DMS 273 (cell line): ENCODE results near the gene PEX5L.
"Not testable (repeated sequence)": the region's sequence is repeated elsewhere in the genome, so short reads cannot be mapped to it uniquely, and the experiment has no call there.

Experiments used
- DNase-seq: peaks from one replicate; lab custom pipeline; 2025; ENCODE audit not compliant: unreplicated experiment; lab: John Stamatoyannopoulos, UW

Gene PEX5L, protein sequence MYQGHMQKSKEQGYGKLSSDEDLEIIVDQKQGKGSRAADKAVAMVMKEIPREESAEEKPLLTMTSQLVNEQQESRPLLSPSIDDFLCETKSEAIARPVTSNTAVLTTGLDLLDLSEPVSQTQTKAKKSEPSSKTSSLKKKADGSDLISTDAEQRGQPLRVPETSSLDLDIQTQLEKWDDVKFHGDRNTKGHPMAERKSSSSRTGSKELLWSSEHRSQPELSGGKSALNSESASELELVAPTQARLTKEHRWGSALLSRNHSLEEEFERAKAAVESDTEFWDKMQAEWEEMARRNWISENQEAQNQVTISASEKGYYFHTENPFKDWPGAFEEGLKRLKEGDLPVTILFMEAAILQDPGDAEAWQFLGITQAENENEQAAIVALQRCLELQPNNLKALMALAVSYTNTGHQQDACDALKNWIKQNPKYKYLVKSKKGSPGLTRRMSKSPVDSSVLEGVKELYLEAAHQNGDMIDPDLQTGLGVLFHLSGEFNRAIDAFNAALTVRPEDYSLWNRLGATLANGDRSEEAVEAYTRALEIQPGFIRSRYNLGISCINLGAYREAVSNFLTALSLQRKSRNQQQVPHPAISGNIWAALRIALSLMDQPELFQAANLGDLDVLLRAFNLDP

DNA sequence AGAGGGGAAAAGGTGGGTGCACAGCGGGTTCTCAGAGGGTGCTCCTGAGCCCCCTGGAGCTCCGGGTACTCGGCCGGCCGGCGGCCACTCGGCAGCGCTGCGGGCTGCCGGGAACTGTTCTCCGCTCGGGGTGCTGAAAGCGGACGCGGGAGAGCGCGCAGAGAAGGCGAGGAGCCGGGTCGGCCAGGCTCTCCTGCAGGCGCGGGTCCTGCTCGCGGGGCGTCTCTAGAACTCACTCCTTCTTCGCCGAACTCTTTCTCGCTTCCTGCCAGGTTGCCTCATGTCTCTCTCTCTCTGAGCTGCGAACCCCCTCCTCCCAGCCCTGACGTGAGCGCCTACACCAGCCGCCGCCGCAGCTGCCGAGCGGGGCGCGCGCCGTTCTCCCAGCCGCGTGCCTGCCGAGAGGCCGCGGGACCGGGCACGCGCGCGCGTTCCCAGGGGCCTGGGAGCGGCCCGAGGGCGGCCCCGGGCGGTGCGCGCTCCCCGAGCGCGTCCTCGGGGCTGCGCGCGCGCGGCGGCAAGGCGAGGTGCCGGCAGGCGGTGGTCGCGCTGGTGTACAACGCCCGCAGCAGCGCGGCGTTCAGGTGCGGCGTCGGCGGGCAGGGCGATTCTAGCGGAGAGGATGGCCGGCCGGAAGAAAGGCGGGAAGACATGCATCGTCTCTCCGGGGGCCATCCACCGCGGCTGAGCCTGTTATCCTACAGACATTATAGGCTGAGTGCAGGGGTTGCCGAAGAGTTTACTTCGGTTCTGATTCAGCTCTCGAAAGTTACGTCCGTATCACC is at the start of gene PEX5L:
TSS of gene PEX5L (minus strand) at position 267 of the 785 bp plus-strand sequence. CDS start 338 bp downstream, outside the sequence.
- peak; percentile 97 for DNase-seq

DNA sequence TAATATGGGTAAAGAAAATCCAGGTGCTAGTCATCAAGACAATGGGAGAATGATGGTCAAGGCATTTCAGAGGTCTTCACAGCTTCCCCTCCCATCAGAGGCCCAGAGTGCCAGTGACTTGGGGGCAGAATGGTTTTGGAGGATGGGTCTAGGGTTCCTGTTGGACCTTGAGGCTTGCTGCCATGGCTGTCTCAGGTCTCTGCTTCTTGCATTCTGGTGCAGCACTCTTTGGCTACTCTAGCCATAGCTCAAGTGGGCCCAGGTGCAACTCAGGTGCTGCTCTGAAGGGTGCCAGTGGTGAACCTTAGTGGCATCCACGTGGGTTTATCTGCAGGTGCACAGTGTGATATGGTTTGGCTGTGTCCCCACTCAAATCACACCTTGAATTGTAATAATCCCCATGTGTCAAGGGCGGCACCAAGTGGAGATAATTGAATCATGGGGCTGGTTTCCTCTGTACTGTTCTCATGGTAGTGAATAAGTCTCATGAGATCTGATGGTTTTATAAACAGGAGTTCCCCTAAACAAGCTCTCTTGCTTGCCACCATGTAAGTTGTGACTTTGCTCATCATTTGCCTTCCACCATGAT is 48.5 kb upstream of the PEX5L start:
- peak; percentile 11 for DNase-seq

DNA sequence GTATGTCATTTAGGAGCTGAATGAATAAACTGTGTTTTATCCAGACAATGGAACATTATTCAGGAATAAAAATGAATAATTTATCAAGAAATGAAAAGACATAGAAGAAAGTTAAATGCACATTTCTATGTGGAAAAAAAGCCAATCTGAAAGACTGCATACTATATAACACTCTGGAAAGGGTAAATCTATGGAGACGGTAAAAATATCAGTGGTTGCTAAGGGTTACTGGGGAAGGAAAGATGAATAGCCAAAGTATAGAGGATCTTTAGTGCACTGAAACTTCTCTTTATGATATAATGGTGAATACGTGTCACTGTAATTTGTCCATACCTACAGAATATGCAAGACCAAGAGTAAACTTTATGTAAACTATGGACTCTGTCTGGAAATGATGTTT is 46.0 kb upstream of the PEX5L start:
- no peak for DNase-seq

DNA sequence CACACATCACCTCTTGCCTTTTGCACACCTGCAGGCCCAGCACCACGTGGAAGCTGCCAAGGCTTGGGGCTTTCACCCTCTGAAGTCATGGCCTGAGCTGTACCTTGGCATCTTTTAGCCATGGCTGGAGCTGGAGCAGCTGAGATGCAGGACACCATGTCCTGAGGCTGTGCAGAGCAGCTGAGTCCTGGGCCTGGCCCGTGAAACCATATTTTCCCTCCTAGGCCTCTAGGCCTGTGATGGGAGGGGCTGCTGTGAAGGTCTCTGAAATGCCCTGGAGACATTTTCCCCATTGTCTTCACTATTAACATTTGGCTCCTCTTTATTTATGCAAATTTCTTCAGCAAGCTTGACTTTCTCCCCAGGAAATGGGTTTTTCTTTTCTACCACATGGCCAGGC is 41.9 kb upstream of the PEX5L start:
- no peak for DNase-seq

DNA sequence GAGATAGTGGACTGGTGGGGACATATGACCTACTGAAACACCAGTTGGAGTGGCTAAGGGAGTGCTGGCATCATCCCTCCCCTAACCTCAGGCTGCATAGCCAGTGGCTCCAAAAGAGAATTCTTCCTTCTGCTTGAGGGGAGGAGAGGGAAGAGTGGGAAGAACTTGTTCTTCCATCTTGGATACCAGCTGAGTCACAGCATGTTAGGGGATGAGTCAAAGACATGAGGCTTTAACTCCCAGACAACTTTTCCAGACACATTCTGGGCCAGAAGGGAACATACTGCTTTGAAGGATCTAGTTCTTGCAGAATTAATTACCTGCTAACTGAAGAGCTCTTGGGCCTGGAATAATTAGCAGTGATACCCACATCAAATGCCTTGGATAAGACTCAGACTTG is 36.8 kb upstream of the PEX5L start:
- DNase-seq: no peak

DNA sequence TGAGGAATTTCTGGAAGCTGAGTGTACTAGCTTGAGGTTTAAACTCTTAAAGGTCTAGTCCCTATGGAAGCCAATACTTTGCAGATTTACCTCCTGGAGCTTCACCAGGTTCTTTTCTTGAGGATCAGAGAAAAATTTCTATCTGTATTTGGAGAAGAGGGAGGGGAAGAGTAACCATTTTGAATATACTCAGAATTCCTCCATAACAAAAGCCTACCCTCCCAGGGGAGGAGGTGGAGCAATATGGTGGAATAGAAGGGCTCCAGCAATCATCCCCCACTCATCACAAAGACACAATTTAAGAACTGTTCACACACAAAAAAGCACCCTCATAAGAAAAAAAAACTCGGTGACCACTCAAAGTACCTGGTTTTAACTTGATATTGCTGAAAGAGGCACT is 36.0 kb upstream of the PEX5L start:
- no peak for DNase-seq

DNA sequence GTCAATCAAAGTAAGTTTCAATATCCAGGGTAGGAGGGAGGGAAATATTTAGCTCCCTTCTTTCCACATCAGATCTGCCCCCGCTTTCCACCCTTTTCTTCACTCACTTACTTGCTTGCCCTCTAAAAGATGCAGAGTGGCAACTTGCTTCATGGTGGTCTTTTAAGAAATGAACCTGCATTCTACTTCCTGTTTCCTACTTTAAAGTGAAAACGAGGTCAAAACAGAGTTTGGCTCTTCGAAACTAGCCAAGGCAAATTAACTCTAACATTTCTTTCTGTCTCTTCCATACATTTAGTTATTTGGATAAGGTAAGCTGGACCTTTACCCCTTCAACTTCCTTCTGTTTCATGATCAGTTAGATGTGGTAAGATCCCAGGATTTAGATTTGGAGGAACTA is 34.2 kb upstream of the PEX5L start:
- no peak for DNase-seq

DNA sequence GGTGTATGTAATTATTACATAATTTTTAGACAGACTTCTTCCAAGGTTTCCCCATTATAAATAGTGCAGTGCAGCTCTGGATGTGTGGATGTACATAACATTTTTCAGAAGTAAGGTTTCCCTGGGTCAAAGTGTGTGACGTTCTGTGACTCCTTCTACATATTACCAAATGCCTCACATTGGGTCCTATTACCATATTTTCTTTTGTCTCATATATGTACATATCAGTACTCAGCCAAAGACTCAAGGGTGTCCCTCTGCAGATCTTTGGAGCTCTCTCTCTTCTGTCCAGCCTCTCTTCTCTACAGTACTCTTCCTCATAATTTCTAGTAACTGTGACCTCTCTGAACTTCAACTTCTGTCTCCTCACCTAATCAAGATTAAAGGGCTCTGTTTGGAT is 31.3 kb upstream of the PEX5L start:
- no peak for DNase-seq

DNA sequence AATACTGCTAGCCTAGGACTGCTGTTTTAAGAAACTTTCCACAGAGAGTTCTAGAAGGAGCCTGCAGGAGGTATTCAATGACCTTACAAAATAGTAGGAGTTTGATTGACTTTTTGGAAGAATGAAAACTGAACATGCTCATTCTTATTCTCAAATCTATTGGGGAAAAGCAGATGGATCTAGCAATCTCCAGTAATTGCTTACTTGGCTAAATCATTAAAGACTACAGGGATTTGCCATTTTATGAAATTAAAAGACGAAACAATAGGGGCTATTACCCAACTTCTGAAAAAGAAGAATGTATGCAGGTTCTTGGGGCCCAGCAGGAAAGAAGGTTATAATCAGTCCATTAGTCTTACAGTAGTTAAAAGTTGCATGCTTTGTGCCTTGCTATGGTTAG is 29.9 kb upstream of the PEX5L start:
- DNase-seq: no peak

DNA sequence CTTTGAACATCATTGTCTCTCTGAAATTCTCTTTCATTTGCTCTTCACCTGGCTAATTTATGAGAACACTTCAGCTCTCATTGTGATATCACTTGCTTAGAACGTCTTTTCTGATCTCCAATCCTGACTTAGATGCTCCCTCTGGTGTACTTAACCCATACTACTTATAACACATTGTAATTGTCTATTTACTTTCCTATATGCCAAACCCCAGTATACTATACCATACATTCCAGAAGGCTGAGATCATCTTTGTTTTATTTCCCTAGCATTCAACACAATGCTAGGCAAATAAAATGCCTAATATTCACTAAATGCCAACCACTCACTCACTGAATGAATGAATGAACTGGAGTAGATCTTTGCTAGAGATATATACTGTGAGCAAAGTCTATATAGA is 27.0 kb upstream of the PEX5L start:
- DNase-seq: no peak

DNA sequence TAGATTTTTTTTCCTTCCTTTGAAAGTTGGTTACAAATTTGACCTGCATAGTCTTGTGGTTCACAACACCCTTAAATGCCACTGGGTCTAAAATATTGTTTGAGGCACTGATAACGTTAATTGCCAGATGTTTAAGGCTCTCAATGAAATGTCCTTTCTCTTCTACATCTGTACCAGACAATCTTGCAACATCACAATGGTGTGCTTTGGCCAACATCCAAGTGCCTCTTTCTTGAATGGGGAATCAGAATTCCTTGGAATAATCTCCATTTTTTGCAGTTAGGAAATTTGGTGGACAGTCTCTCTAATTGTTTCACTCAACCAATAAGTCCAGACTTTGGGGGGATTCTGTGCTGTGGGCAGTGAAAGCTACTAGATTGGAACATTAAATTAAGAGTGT is 26.0 kb upstream of the PEX5L start:
- DNase-seq: no peak

DNA sequence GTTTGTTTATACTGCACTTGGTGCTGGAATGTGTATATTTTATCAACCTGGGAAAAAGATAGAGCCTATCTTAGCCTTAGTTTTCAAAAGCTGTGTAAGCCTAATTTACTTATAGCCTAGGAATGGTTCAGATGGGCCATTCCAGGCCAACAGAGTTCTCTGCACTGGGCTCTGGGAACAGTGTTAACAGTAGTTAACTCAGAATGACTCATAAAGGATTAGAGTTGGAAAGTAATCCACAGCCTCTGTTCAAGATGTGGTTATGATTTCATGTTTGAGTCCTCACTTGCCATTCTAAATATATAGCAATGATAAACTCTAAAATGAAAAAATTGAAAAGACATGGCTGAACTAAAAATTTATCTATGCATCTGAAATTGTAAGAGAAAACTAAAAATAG is 22.6 kb upstream of the PEX5L start:
- no peak for DNase-seq

DNA sequence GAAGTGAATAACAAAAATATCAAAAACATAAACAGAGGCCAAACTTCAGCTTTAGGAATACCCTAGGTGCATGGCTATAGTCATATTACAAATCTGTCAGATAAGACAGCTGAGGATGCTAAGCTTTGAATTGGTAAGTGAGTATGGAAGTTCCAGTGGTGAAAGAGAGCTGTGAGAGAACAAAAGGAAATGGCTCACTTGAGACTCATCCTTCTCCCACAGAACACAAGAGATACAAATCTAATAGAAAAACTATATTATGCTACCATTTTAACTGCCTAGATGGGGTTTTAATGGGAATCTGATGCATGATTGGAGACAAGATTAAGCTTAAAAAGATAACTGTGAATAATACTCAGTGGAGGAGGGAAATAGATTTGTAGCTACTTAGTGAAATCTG is 21.5 kb upstream of the PEX5L start:
- no peak for DNase-seq

DNA sequence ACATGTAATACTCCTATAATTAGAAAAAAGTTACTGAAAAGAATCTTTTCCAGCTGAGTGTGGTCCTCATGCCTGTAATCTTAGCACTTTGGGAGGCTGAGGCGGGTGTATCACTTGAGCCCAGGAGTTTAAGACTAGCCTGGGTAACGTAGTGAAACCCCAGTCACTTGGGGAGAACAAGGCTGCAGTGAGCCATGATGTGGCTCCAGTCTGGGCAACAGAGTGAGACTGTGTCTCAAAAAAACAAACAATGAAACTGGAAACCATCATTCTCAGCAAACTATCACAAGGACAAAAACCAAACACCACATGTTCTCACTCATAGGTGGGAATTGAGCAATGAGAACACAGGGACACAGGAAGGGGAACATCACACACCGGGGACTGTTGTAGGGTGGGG is 18.9 kb upstream of the PEX5L start:
- not testable (repeated sequence) for DNase-seq

DNA sequence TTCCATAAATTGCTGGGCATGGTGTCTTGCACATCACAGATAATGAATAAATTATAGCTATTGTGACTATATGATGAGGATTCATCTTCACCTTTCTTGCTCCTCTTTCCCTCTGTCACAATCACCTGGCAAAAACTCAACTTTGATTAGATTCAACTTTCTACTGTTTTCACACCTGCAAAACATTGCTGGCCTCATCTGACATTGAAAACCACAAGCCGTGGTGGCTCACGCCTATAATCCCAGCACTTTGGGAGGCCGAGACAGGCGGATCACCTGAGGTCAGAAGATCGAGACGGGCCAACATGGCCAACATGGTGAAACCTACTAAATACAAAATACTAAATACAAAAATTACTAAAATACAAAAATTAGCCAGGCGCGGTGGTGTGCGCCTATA is 12.7 kb upstream of the PEX5L start:
- DNase-seq: no peak

DNA sequence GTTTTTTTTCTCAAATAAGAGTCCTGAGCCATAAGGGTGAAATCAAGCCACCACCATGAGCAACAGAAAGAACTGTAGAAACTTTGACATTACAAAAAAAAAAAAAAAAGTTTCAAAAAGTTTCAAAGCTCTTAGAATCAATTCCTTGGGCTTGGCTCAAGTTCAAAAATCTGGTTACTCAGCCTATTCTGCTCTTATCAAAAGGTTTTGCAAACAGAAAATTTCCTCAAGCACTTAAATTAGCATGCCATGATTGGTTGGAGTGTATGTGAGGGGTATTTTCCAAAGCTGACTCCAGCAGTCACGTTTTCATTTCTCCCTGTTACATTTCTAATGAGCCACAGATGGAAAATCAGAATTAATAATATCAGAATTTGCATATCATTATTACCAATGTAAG is 12.1 kb upstream of the PEX5L start:
- DNase-seq: no peak

DNA sequence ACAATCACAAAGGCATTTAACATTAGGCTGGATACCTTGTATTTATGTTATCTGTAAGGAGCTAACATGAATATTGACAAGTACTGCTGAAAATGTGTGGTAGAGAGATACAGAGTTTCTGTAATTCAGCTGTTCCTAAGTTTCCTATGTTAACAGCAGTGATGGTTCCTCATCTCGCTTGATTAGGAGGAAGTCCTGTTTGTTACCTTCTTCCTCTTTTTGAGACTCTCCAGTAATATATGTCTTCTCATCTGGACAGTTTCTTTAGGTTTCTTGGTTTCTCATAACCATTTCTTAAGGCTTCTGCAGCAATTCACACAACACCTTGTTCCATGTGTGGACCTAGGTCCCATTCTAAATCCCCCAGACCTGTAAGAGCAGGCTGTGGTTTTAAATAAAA is 11.4 kb upstream of the PEX5L start:
- no peak for DNase-seq

DNA sequence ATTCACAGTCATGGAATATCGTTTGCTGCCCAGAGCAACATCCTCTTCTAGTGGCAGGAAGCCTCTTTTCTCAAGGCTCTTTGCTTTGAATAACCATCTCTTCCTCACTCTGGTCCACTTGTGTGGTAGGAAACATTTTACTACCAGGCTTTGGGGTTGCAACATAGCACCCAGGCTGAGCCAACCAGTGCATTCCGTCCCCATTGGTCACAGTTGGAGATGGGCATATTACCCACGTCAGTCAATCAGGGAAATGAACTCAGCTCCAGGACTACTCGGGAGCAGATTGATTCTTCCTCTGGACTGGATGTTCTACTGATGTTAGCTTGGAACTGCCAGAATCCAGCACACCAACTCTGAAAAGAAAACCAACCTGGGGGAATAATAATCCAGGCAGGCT is 4.2 kb upstream of the PEX5L start:
- DNase-seq: no peak

DNA sequence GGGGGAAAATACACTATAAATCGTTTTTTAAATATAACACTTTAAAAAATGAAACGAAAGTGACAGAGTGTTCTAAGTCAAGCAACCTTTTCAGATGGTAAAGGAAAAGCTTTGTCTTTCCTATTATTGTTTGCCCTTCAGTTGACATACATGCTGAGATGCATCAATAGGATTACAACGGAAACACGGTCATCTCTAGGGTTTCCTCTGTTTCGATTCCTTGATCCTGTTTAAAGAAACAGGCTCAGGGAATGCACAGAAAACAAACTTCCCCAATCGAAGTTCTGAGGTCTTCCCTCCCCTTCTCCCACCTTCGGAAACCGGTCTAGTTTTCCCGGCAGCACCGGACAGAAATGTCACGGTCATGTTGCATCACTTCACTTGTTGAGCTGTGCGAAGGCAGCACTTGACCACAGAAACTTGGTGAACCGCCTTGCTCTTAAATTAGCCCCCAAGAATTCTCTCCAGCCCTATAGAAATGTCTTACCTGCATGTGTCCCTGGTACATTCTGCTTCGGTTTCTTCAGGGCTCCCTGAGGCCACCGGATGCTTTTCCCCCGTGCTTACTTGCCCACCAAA is 556 bp downstream of the PEX5L start:
- DNase-seq: peak; percentile 53

DNA sequence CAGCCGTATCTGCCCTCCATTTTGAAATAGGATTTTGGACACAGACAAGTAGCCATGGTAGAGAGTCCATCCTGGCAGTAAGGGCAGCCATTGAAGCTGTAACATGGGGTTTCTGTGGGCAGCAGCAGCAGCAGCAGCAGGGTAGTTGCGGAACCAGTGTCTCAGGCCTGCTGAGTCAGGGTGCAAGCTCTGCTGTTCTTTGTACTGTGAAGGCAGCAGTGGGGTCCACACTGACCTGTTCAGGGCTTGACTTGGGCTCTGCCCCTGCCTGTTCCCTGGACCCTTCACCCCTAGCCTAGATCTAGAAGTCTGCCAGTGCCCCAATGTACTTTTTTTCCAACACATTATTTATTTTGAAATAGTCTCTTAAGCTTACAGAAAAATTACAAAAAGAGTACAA is 9.7 kb downstream of the PEX5L start:
- DNase-seq: no peak

DNA sequence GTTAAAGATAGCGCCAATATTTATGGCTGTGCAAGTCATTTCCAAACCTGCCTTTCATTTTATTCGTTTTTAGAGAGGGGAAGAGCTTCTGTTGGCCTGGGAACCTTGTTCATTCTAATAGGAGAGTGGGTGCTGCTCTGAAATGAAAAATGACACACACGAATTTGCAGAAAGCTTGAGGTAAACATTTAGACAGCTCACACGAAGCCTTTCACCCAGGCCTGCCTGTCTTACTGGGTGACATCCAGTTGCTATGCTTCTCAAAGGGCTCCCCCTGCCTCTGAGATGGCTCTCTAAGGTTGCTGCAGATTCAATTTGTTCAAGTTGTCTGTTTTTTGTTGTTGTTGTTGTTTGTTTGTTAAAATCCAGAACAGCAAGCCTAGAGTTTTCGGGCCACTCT is 18.2 kb downstream of the PEX5L start:
- DNase-seq: peak; percentile 16
